KOPT-K1 (cell line): ENCODE data around the gene EPB41L4A.
"Not testable (repeated sequence)": the region's sequence is repeated elsewhere in the genome, so short reads cannot be mapped to it uniquely, and the experiment has no call there.

ENCODE experiments used
- H3K27ac ChIP-seq: fragments of 200-600 bp; sonication (generic); 2 replicates; pipeline ENCODE4 v1.5.1; 2016; ENCODE audit warnings: antibody characterized with exemption, mild to moderate bottlenecking, low read depth, low read length; ENCODE audit not compliant: poor library complexity, severe bottlenecking
- H3K36me3 ChIP-seq: fragments of 200-600 bp; sonication (generic); 2 replicates; pipeline ENCODE4 v1.5.1; 2017; ENCODE audit warnings: antibody characterized with exemption, mild to moderate bottlenecking, low read length, moderate library complexity; ENCODE audit not compliant: insufficient read depth
- H3K9me3 ChIP-seq: fragments of 200-600 bp; sonication (generic); 2 replicates; pipeline ENCODE4 v1.5.1; 2017; ENCODE audit warnings: antibody characterized with exemption, low read length, mild to moderate bottlenecking; ENCODE audit not compliant: insufficient read depth, poor library complexity, severe bottlenecking

The EPB41L4A gene

GRCh38 chr5:112415552-112415951, 3.5 kb downstream of the EPB41L4A start:
- Histone ChIP-seq H3K36me3 (no peaks in the 10 kb centered on the region), H3K27ac (no peak overlapping the region), H3K9me3 (no peaks in the 10 kb centered on the region)

GRCh38 chr5:112413611-112414010, 5.5 kb downstream of the EPB41L4A start:
- Histone ChIP-seq H3K27ac (no peak overlapping the region), H3K36me3 (no peaks in the 10 kb centered on the region), H3K9me3 (no peaks in the 10 kb centered on the region)

- Histone ChIP-seq H3K27ac (no peak overlapping the region), H3K9me3 (no peaks in the 10 kb centered on the region), H3K36me3 (no peaks in the 10 kb centered on the region)
Measured at GRCh38 chr5:112412346-112412745, 6.7 kb downstream of the EPB41L4A start.

- no peaks in the 10 kb centered on the region for H3K9me3 ChIP-seq
- no peaks in the 10 kb centered on the region for H3K36me3 ChIP-seq
- no peak overlapping the region for H3K27ac ChIP-seq
Measured at GRCh38 chr5:112411903-112412302, 7.2 kb downstream of the EPB41L4A start.

- Histone ChIP-seq H3K9me3 (no peaks in the 10 kb centered on the region), H3K27ac (no peak overlapping the region), H3K36me3 (no peaks in the 10 kb centered on the region)
Measured at GRCh38 chr5:112407666-112408065, 11.4 kb downstream of the EPB41L4A start.

- no peaks in the 10 kb centered on the region for H3K9me3 ChIP-seq
- H3K27ac ChIP-seq = no peak overlapping the region
- H3K36me3 ChIP-seq = no peaks in the 10 kb centered on the region
Measured at GRCh38 chr5:112407240-112407639, 11.8 kb downstream of the EPB41L4A start.

GRCh38 chr5:112403069-112403468, 16.0 kb downstream of the EPB41L4A start:
- no peak overlapping the region for H3K27ac ChIP-seq
- no peaks in the 10 kb centered on the region for H3K36me3 ChIP-seq
- no peaks in the 10 kb centered on the region for H3K9me3 ChIP-seq

GRCh38 chr5:112401924-112402323, 17.2 kb downstream of the EPB41L4A start:
- H3K9me3 ChIP-seq = no peaks in the 10 kb centered on the region
- no peaks in the 10 kb centered on the region for H3K36me3 ChIP-seq
- no peak overlapping the region for H3K27ac ChIP-seq

- H3K36me3 ChIP-seq = no peaks in the 10 kb centered on the region
- H3K9me3 ChIP-seq = no peaks in the 10 kb centered on the region
- H3K27ac ChIP-seq = no peak overlapping the region
Measured at GRCh38 chr5:112397690-112398089, 21.4 kb downstream of the EPB41L4A start.

GRCh38 chr5:112396430-112396829, 22.6 kb downstream of the EPB41L4A start:
- Histone ChIP-seq H3K36me3 (no peaks in the 10 kb centered on the region), H3K9me3 (no peaks in the 10 kb centered on the region), H3K27ac (no peak overlapping the region)

GRCh38 chr5:112395299-112395698, 23.8 kb downstream of the EPB41L4A start:
- not testable (repeated sequence) for H3K27ac ChIP-seq, H3K36me3 ChIP-seq, H3K9me3 ChIP-seq

- no peaks in the 10 kb centered on the region for H3K9me3 ChIP-seq
Measured at GRCh38 chr5:112390327-112390726, 28.8 kb downstream of the EPB41L4A start.

GRCh38 chr5:112388739-112389138, 30.3 kb downstream of the EPB41L4A start:
- no peaks in the 10 kb centered on the region for H3K36me3 ChIP-seq
- no peaks in the 10 kb centered on the region for H3K9me3 ChIP-seq
- no peak overlapping the region for H3K27ac ChIP-seq

More at GRCh38 chr5:112390327-112390726, 28.8 kb downstream of the EPB41L4A start:
- H3K36me3 ChIP-seq = no peaks in the 10 kb centered on the region
- H3K27ac ChIP-seq = no peak overlapping the region

- no peak overlapping the region for H3K27ac ChIP-seq
- H3K9me3 ChIP-seq = no peaks in the 10 kb centered on the region
- H3K36me3 ChIP-seq = no peaks in the 10 kb centered on the region
Measured at GRCh38 chr5:112388074-112388473, 31.0 kb downstream of the EPB41L4A start.

GRCh38 chr5:112386766-112387165, 32.3 kb downstream of the EPB41L4A start:
- Histone ChIP-seq H3K9me3 (no peaks in the 10 kb centered on the region), H3K36me3 (no peaks in the 10 kb centered on the region), H3K27ac (no peak overlapping the region)

GRCh38 chr5:112385969-112386368, 33.1 kb downstream of the EPB41L4A start:
- H3K9me3 ChIP-seq = no peaks in the 10 kb centered on the region
- no peak overlapping the region for H3K27ac ChIP-seq
- no peaks in the 10 kb centered on the region for H3K36me3 ChIP-seq

GRCh38 chr5:112385566-112385965, 33.5 kb downstream of the EPB41L4A start:
- Histone ChIP-seq H3K27ac (no peak overlapping the region), H3K36me3 (no peaks in the 10 kb centered on the region), H3K9me3 (no peaks in the 10 kb centered on the region)
